Fibroblast of the aortic adventitia (primary cell): Measurements from ENCODE around the gene SLX4. TPM values are rescaled to one million over a fixed set of nuclear protein-coding genes. Genes with fewer than 3 reads are reported as not detected.

Experiments
- DNase-seq: peaks from one replicate; pipeline ENCODE4 v3.0.0-alpha.2; 2010; ENCODE audit warnings: low read depth
- H3K4me3 ChIP-seq: 2 replicates; pipeline ENCODE4 v1.5.1; 2011; ENCODE audit warnings: low read depth, mild to moderate bottlenecking, control low read depth, low read length, moderate library complexity
- total RNA-seq: library from RNA; depleted of rRNA; stranded (reverse); fragments of >200 nt; gene quantifications from 2 replicates; pipeline ENCODE4 v1.2.3, GENCODE V29; 2012; ENCODE audit warnings: low replicate concordance
- TF ChIP-seq, protein P1 (sequence below): IDR thresholded peaks from 2 replicates; pipeline ENCODE4 v1.5.1; 2011; ENCODE audit warnings: mild to moderate bottlenecking, low read length, control low read depth, inconsistent platforms; ENCODE audit not compliant: insufficient read depth

The SLX4 gene
- total RNA-seq, 1 donor = 7.0 TPM

DNA sequence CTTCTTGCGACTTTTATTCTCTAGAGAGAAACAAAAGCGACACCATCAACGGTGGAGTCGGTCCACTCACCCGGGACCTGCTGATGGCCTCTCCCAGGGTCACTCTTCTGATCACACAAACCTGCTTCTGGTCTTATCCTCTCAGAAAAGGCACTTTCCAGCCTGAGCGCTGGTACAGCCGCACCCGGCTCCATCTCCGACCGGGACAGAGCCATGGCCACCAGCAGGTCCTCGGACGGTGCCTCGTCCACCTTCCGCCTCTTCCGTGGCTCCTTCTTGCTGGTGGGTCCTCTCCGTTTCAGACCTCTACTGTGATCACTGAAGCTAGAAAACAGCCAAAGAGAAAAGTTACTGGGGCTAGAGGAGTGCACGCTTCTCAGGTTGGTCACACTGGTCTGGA is 13.7 kb downstream of the SLX4 start:
- DNase-seq = no peak
- TF ChIP-seq, protein P1, sequence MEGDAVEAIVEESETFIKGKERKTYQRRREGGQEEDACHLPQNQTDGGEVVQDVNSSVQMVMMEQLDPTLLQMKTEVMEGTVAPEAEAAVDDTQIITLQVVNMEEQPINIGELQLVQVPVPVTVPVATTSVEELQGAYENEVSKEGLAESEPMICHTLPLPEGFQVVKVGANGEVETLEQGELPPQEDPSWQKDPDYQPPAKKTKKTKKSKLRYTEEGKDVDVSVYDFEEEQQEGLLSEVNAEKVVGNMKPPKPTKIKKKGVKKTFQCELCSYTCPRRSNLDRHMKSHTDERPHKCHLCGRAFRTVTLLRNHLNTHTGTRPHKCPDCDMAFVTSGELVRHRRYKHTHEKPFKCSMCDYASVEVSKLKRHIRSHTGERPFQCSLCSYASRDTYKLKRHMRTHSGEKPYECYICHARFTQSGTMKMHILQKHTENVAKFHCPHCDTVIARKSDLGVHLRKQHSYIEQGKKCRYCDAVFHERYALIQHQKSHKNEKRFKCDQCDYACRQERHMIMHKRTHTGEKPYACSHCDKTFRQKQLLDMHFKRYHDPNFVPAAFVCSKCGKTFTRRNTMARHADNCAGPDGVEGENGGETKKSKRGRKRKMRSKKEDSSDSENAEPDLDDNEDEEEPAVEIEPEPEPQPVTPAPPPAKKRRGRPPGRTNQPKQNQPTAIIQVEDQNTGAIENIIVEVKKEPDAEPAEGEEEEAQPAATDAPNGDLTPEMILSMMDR = no peak
- H3K4me3 ChIP-seq = no peak overlapping the region

DNA sequence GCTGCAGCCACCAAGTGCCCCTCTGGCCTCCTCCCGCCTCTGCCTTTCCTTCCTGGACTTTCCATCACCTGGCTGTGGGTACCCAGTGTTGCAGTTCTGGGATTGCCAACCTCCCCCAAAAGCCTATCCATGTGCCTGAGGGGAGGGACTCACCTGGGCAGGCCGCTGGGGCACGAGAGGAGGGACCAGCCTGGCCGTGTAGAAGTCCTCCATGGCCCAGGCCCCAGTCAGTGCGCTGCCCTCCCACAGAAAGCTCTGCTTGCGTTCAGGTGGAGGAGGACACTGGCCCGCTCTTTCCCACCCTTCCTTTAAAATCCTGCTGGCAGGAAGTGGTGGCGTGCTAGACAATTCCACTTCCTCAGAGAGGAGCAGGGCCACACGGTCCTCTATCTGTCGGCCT is 14.2 kb downstream of the SLX4 start:
- H3K4me3 ChIP-seq = no peak overlapping the region
- DNase-seq = no peak
- TF ChIP-seq, protein P1 = no peak

DNA sequence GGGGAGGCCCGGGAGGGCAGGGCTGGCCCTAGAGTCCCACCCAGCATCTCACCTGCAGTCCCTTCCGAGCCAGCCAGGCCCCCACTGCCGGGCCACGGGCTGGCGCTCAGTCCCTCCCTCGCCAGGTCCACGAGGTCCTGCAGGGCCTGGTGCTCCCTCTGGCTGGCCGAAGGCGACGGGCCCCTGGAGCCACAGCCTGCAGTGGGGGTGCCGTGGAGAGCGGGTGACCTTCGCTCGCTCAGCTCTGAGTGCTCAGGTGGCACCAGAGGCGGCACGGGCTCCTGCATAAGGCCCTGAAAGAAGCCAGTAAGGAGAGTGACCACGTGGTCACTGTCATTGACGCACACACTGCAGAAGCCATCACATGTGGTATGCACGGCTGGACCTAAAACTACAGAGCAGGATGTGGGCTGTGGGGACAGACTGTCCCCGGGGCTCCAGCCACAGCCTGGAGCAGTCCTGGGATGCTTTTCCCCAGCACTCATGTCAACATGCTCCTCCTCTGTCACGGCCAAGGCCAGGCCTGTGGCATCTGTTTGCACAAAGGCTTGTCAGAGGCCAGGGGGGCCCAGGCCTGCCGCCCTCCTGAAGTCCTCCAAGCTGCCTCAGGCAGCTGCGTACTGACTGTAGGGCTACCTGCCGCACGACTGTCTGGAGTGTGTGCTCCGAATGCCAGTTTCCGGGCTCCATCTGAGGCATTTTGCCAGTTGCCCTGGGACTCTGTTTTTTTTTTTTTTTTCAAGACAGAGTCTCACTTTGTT is 15.1 kb downstream of the SLX4 start:
- no peak overlapping the region for H3K4me3 ChIP-seq
- DNase-seq = no peak
- TF ChIP-seq, protein P1 = no peak

DNA sequence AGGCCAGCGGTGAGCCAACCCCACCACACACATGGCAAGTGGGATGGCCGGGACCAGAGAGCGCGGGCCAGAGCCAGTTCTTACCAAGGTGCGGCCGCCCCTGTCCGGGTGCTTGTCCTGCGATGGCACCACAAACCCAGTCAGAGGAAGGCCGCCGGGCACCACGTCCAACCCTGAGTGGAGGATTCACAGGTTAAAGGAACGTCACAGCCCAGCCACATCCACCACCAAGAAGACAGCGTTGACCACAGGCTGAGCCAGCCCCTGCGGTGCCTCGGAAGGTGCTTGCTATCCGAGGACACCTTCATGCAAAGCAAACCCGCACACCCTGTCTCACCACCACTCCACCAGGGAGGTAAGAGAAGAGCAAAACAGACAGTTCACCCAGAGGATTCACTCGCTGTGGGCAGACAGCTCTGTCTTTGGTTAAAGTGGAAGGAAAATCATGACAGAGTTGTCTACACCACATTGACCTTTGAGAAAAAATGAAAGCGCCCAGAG is 15.8 kb downstream of the SLX4 start:
- TF ChIP-seq, protein P1 = no peak
- DNase-seq = no peak
- no peak overlapping the region for H3K4me3 ChIP-seq

DNA sequence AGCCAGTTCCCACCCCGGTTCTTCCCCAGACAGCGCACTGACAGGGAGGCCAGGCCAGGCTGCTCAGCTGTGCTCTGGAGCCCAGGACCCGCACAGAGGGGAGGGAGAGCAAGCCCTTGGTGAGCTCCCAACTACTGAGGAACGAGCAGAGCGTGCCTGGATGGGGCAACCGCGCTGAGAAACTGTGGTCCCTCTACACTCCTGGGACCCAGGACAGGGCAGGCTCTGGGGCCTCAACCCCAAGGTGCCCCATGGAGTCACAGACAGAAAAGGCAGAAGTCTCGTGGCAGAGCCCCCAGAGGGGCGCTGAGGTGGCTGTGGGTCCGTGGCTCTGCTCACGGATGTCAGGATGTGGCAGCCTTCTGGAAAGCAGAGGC is 16.3 kb downstream of the SLX4 start:
- H3K4me3 ChIP-seq = no peak overlapping the region
- TF ChIP-seq, protein P1 = no peak
- DNase-seq = no peak

DNA sequence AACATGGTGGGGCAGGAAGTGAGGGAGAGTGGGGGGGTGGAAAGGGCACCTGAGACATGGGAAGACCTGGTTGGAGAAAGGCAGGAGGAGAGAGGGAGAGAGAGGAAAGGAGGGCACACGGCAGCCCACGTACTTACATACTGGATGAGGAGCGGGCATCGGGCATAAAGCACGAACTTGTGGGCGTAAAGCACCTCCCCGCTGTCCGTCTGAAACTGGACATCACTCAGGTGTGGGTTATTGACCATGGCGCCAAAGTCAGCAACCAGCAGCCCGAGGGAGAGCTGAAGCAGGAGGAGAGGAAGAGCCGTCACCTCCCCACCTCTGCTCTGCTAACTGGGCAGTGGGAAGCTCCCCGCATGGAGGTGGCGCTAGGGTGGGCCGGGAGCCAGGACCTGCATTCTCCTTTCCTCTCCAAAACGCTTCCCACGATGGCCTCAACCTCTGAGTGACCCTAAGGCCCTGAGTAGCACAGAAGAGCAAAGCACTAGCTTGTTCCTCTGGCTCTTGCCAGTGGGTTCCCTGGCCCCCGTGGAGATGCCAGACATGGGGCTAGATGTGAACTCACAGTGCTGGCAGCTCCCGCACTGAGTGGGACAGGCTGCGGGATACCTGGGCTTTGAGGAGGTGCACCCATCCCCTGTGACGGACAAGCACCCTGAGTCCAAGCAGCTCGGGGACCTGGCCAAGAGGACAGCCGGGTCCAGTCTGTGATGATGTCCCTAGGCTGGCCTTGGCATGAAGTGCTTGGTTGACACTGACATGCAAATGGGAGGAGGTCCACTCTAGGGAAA is 16.9 kb downstream of the SLX4 start:
- TF ChIP-seq, protein P1 = no peak
- H3K4me3 ChIP-seq = no peak overlapping the region
- DNase-seq = no peak
